Measurements from ENCODE around the gene GPR78.

Gene GPR78

DNA sequence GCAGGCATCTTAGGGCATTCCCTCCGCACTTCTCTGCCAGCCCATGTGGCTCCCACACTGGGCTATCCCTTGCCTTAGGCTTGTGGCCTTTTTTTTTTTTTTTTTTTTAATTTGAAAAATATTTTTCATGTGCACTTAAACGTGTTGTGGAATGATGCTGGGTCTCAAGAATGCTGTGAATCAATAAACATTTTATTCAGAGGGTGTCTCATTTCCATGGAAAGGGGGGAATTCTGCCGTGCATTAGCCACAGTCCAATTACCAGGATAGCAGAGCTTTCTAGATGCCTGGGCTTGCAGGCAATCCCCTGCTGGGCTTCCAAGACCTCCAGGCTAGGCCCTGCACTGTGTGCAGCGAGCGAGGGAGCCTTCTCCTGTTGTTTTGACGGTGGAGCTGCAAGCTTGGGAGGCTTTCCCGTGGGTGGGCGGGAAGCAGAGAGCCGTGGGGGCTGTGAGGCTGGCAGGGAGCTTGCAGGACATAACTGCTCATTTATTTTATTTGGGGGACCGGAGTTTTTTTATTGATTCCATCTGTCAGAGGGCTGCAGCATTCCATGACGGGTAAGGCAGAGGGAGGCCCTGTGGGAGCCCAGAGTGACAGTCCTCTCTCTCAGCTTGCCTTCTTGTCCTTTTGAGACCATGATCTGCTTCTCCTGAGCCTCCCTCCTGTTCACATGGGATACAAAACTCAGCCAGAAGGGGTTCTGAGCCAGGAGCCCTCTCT, 9.8 kb downstream of the GPR78 start:
- DNase-seq (ENCODE audit: low read depth, low spot score): peak; percentile 73
- TF ChIP-seq, protein P1, sequence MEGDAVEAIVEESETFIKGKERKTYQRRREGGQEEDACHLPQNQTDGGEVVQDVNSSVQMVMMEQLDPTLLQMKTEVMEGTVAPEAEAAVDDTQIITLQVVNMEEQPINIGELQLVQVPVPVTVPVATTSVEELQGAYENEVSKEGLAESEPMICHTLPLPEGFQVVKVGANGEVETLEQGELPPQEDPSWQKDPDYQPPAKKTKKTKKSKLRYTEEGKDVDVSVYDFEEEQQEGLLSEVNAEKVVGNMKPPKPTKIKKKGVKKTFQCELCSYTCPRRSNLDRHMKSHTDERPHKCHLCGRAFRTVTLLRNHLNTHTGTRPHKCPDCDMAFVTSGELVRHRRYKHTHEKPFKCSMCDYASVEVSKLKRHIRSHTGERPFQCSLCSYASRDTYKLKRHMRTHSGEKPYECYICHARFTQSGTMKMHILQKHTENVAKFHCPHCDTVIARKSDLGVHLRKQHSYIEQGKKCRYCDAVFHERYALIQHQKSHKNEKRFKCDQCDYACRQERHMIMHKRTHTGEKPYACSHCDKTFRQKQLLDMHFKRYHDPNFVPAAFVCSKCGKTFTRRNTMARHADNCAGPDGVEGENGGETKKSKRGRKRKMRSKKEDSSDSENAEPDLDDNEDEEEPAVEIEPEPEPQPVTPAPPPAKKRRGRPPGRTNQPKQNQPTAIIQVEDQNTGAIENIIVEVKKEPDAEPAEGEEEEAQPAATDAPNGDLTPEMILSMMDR (IDR thresholded peaks at IDR 0.05; ENCODE audit: insufficient read depth, low read length, missing control alignments): no peak
- H3K4me3 ChIP-seq (ENCODE audit: low read depth, low read length): no peak overlapping the region
- CTCF ChIA-PET: interaction anchor here (10.5 kb wide), 1 partner anchor 120 kb away, joined by 202 read pairs; no protein-coding TSS in a partner anchor
- POLR2A ChIA-PET: no interaction called here

DNA sequence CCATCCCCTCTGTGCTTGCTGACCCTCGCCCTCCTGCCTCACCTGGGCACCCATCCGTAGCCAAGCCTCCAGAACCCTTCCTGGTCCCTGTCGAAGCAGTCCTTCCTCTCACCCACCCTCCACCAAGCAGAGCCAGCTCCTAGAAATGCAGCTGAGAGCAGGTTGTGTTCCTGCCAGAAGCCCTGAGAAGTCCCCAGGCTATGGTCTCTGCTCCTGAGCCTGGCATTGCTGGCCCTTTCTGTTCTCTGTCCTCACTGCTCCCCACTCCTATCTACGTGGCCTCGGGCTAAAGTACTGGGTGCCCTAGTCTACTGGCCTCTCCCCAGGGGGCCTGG, 10.3 kb downstream of the GPR78 start:
- TF ChIP-seq, protein P1 (IDR thresholded peaks at IDR 0.05; ENCODE audit: insufficient read depth, low read length, missing control alignments): no peak
- no peak for DNase-seq (ENCODE audit: low read depth, low spot score)
- ChIA-PET POLR2A (no interaction called here), CTCF (interaction anchor here (10.5 kb wide), 1 partner anchor 120 kb away, joined by 202 read pairs; no protein-coding TSS in a partner anchor)
- no peak overlapping the region for H3K4me3 ChIP-seq (ENCODE audit: low read depth, low read length)

- POLR2A ChIA-PET: interaction anchor here (1.2 kb wide), 1 partner anchor 122 kb away, joined by 5 read pairs; no protein-coding TSS in a partner anchor
- TF ChIP-seq, protein P1 (IDR thresholded peaks at IDR 0.05; ENCODE audit: insufficient read depth, low read length, missing control alignments): no peak
- CTCF ChIA-PET: interaction anchor here (1.0 to 10.5 kb wide), 3 partner anchors 14 to 121 kb away, joined by 3 to 202 read pairs (median 7); no protein-coding TSS in a partner anchor
- no peak for DNase-seq (ENCODE audit: low read depth, low spot score)
- H3K4me3 ChIP-seq (ENCODE audit: low read depth, low read length): no peak overlapping the region
Observed at GRCh38 chr4:8591114-8591513, 10.9 kb downstream of the GPR78 start.

DNA sequence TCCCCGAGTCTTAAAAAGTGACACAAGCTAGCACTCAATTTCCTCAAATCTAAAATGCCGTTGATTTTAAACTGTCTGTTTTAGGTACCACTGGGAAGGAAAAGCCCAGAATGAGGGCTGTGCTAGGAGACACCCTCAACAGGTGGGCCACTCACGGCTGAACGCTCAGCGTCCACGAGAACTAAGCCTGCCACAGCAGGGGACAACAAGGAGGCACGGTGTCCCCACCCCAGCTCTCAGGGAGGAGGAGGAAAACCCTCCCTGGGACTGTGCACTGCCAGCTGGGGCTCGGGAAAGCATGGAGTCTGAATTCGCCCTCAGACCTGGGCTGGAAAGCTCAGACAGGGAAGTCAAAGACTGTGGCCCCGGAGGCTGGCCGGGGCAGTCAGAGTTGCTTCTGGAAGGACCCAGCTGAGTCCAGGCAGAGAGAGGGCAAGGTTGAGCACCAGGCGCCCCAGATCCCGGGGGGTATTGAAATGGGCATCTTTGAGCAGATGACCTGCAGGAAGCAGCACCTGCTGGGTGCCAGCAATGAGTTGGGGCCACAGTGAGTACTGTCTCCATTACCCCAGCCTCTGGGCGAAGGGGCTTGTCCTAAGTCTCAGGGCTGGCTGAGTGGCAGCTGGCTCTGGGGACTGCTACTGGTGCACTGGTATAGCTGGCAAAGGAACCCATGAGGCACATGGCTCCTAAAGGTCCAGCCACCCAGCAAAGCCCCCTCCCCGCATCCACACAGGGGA, 11.6 kb downstream of the GPR78 start:
- ChIA-PET CTCF (interaction anchor here (1.0 to 10.5 kb wide), 5 partner anchors 14 to 121 kb away, joined by 3 to 202 read pairs (median 4); no protein-coding TSS in a partner anchor), POLR2A (interaction anchor here (0.8 to 1.3 kb wide), 6 partner anchors 9 to 123 kb away, joined by 3 to 12 read pairs (median 4); partner anchors contain the start of gene GPR78)
- H3K4me3 ChIP-seq (ENCODE audit: low read depth, low read length): no peak overlapping the region
- DNase-seq (ENCODE audit: low read depth, low spot score): no peak
- TF ChIP-seq, protein P1 (IDR thresholded peaks at IDR 0.05; ENCODE audit: insufficient read depth, low read length, missing control alignments): no peak

GRCh38 chr4:8592366-8593263, 12.4 kb downstream of the GPR78 start, which contains the start of gene CPZ:
TSS of gene CPZ (plus strand) at chr4:8592765. CDS start at chr4:8592834, 69 bp downstream.
- DNase-seq (ENCODE audit: low read depth, low spot score): no peak
- POLR2A ChIA-PET: interaction anchor here (0.8 to 1.3 kb wide), 6 partner anchors 10 to 124 kb away, joined by 3 to 12 read pairs (median 4); partner anchors contain the start of gene GPR78
- CTCF ChIA-PET: interaction anchor here (0.6 to 10.5 kb wide), 6 partner anchors 13 to 132 kb away, joined by 3 to 202 read pairs (median 4); no protein-coding TSS in a partner anchor
- TF ChIP-seq, protein P1 (IDR thresholded peaks at IDR 0.05; ENCODE audit: insufficient read depth, low read length, missing control alignments): no peak
- H3K4me3 ChIP-seq (ENCODE audit: low read depth, low read length): peak within 1 kb of the TSS; percentile 82

All from AG04449 (cell line).